ENCODE measurements around the gene ABI3.

DNA sequence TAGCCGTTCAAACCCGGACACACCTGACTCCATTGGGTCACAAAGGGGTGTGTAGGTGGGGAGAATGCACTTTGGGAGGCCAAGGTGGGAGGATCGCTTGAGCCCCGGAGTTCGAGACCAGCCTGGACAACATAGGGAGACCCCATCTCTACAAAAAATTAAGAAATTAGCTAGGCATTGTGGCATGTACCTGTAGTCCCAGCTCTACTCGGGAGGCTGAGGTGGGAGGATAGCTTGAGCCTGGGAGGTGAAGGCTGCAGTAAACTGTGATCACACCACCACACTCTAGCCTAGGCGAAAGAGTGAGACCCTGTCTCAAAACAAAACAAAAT, 21.0 kb downstream of the ABI3 start:
- TF ChIP-seq EZH2 (IDR thresholded peaks at IDR 0.05; ENCODE audit: borderline replicate concordance, insufficient read depth, low read depth, low read length, poor library complexity, severe bottlenecking): no peak
- TF ChIP-seq, protein P1, sequence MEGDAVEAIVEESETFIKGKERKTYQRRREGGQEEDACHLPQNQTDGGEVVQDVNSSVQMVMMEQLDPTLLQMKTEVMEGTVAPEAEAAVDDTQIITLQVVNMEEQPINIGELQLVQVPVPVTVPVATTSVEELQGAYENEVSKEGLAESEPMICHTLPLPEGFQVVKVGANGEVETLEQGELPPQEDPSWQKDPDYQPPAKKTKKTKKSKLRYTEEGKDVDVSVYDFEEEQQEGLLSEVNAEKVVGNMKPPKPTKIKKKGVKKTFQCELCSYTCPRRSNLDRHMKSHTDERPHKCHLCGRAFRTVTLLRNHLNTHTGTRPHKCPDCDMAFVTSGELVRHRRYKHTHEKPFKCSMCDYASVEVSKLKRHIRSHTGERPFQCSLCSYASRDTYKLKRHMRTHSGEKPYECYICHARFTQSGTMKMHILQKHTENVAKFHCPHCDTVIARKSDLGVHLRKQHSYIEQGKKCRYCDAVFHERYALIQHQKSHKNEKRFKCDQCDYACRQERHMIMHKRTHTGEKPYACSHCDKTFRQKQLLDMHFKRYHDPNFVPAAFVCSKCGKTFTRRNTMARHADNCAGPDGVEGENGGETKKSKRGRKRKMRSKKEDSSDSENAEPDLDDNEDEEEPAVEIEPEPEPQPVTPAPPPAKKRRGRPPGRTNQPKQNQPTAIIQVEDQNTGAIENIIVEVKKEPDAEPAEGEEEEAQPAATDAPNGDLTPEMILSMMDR (IDR thresholded peaks at IDR 0.05): no peak
